ENCODE measurements around the gene ARHGEF17. TPM values are rescaled to one million over a fixed set of nuclear protein-coding genes. Genes with fewer than 3 reads are reported as not detected.

ARHGEF17 gene
- total and polyA plus RNA-seq, 4 donors = 2.6 to 12.6 (median 5.7) TPM

DNA sequence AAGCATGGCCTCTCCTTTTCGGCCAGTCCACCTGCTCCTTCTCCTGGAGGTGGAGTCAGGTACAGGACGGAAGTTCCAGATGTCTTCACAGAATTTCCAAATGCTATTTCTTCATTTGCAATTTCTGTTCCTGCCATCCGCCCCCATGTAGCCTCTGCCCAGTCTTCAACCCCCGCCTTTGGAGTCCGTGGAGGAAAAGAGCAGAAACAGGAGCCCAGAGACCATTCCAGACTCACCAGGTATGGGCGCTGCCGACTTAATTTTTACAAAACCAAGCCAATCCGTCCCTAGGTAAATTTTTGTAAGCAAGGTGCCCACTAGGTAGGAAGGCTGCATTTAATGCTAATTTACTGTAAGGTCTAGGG is 97.1 kb downstream of the ARHGEF17 start:
- no peaks in the 10 kb centered on the region for H3K9me3 ChIP-seq (ENCODE audit: control insufficient read depth in 4 of 4, low read length in 3 of 4)
- no peak overlapping the region for H3K9ac ChIP-seq (ENCODE audit: low read depth in 1 of 2, low read length in 2 of 2)
- H3K27ac ChIP-seq (ENCODE audit: low read depth in 1 of 2, low read length in 2 of 2) = no peak overlapping the region
- no peaks in the 10 kb centered on the region for H3K27me3 ChIP-seq (ENCODE audit: control insufficient read depth in 4 of 4, insufficient read depth in 4 of 4, low read length in 3 of 4)
- WGBS = 95% methylated on average over 8 of the region's 8 CpGs
- H3K36me3 ChIP-seq (ENCODE audit: control insufficient read depth in 4 of 4, insufficient read depth in 3 of 4, low read depth in 1 of 4, low read length in 3 of 4) = peaks cover 0 to 28% (median 11%) of the 10 kb centered on the region in 4 donors
- H3K4me3 ChIP-seq (ENCODE audit: low read depth in 1 of 3, low read length in 3 of 3) = no peak overlapping the region
- DNase-seq (ENCODE audit: low spot score) = no peak
- no peaks in the 10 kb centered on the region for H3K4me1 ChIP-seq (ENCODE audit: control insufficient read depth in 4 of 4, insufficient read depth in 4 of 4, low read length in 3 of 4)
- TF ChIP-seq FOXA1 (IDR thresholded peaks at IDR 0.05) = no peak
- TF ChIP-seq, protein P1, sequence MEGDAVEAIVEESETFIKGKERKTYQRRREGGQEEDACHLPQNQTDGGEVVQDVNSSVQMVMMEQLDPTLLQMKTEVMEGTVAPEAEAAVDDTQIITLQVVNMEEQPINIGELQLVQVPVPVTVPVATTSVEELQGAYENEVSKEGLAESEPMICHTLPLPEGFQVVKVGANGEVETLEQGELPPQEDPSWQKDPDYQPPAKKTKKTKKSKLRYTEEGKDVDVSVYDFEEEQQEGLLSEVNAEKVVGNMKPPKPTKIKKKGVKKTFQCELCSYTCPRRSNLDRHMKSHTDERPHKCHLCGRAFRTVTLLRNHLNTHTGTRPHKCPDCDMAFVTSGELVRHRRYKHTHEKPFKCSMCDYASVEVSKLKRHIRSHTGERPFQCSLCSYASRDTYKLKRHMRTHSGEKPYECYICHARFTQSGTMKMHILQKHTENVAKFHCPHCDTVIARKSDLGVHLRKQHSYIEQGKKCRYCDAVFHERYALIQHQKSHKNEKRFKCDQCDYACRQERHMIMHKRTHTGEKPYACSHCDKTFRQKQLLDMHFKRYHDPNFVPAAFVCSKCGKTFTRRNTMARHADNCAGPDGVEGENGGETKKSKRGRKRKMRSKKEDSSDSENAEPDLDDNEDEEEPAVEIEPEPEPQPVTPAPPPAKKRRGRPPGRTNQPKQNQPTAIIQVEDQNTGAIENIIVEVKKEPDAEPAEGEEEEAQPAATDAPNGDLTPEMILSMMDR (IDR thresholded peaks at IDR 0.05; ENCODE audit: low read depth, low read length, missing input control) = no peak
- no peak for TF ChIP-seq HNF4G (IDR thresholded peaks at IDR 0.05)
- TF ChIP-seq RAD21 (IDR thresholded peaks at IDR 0.05) = no peak
- TF ChIP-seq, protein P2, sequence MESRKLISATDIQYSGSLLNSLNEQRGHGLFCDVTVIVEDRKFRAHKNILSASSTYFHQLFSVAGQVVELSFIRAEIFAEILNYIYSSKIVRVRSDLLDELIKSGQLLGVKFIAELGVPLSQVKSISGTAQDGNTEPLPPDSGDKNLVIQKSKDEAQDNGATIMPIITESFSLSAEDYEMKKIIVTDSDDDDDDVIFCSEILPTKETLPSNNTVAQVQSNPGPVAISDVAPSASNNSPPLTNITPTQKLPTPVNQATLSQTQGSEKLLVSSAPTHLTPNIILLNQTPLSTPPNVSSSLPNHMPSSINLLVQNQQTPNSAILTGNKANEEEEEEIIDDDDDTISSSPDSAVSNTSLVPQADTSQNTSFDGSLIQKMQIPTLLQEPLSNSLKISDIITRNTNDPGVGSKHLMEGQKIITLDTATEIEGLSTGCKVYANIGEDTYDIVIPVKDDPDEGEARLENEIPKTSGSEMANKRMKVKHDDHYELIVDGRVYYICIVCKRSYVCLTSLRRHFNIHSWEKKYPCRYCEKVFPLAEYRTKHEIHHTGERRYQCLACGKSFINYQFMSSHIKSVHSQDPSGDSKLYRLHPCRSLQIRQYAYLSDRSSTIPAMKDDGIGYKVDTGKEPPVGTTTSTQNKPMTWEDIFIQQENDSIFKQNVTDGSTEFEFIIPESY (IDR thresholded peaks at IDR 0.05) = no peak
- TF ChIP-seq HNF4A (conservative IDR thresholded peaks at IDR 0.05) = no peak
- no peak for TF ChIP-seq RXRA (IDR thresholded peaks at IDR 0.05)
- TF ChIP-seq, protein P3, sequence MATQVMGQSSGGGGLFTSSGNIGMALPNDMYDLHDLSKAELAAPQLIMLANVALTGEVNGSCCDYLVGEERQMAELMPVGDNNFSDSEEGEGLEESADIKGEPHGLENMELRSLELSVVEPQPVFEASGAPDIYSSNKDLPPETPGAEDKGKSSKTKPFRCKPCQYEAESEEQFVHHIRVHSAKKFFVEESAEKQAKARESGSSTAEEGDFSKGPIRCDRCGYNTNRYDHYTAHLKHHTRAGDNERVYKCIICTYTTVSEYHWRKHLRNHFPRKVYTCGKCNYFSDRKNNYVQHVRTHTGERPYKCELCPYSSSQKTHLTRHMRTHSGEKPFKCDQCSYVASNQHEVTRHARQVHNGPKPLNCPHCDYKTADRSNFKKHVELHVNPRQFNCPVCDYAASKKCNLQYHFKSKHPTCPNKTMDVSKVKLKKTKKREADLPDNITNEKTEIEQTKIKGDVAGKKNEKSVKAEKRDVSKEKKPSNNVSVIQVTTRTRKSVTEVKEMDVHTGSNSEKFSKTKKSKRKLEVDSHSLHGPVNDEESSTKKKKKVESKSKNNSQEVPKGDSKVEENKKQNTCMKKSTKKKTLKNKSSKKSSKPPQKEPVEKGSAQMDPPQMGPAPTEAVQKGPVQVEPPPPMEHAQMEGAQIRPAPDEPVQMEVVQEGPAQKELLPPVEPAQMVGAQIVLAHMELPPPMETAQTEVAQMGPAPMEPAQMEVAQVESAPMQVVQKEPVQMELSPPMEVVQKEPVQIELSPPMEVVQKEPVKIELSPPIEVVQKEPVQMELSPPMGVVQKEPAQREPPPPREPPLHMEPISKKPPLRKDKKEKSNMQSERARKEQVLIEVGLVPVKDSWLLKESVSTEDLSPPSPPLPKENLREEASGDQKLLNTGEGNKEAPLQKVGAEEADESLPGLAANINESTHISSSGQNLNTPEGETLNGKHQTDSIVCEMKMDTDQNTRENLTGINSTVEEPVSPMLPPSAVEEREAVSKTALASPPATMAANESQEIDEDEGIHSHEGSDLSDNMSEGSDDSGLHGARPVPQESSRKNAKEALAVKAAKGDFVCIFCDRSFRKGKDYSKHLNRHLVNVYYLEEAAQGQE (IDR thresholded peaks at IDR 0.05) = no peak

DNA sequence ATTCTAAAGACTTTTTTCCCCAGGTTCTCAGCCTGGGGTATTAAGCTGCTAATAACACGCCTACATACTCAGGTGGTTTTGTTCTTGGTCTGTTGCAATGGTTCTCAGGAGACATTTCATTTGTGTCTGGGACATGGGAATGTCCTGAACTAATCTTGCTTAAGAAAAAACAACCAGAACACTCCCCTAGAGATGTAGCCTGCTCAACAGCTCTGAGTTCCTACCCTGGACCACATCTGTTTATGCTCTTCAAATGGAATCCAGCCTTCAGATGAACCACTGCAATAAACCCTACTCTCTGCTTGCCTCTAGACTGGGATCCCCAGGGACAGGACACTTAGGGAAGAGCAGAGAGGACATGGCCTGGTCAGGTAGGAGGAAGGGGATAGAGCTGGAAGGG is 98.1 kb downstream of the ARHGEF17 start:
- H3K27ac ChIP-seq (ENCODE audit: low read depth in 1 of 2, low read length in 2 of 2) = no peak overlapping the region
- no peaks in the 10 kb centered on the region for H3K9me3 ChIP-seq (ENCODE audit: control insufficient read depth in 4 of 4, low read length in 3 of 4)
- DNase-seq (ENCODE audit: low spot score) = no peak
- no peak overlapping the region for H3K4me3 ChIP-seq (ENCODE audit: low read depth in 1 of 3, low read length in 3 of 3)
- no peaks in the 10 kb centered on the region for H3K27me3 ChIP-seq (ENCODE audit: control insufficient read depth in 4 of 4, insufficient read depth in 4 of 4, low read length in 3 of 4)
- no peaks in the 10 kb centered on the region for H3K4me1 ChIP-seq (ENCODE audit: control insufficient read depth in 4 of 4, insufficient read depth in 4 of 4, low read length in 3 of 4)
- H3K36me3 ChIP-seq (ENCODE audit: control insufficient read depth in 4 of 4, insufficient read depth in 3 of 4, low read depth in 1 of 4, low read length in 3 of 4) = peaks cover 0 to 28% (median 13%) of the 10 kb centered on the region in 4 donors
- H3K9ac ChIP-seq (ENCODE audit: low read depth in 1 of 2, low read length in 2 of 2) = no peak overlapping the region
- 98% methylated on average over 1 of the region's 1 CpG for WGBS
- no peak for TF ChIP-seq HNF4G (IDR thresholded peaks at IDR 0.05)
- TF ChIP-seq JUND (IDR thresholded peaks at IDR 0.05) = no peak
- TF ChIP-seq, protein P4, sequence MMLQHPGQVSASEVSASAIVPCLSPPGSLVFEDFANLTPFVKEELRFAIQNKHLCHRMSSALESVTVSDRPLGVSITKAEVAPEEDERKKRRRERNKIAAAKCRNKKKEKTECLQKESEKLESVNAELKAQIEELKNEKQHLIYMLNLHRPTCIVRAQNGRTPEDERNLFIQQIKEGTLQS (IDR thresholded peaks at IDR 0.05) = no peak
- TF ChIP-seq, protein P5, sequence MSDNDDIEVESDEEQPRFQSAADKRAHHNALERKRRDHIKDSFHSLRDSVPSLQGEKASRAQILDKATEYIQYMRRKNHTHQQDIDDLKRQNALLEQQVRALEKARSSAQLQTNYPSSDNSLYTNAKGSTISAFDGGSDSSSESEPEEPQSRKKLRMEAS (IDR thresholded peaks at IDR 0.05) = no peak
- TF ChIP-seq, protein P3 (IDR thresholded peaks at IDR 0.05) = no peak
- no peak for TF ChIP-seq RAD21 (IDR thresholded peaks at IDR 0.05)
- no peak for TF ChIP-seq YY1 (IDR thresholded peaks at IDR 0.05)
- no peak for TF ChIP-seq RXRA (IDR thresholded peaks at IDR 0.05)
- no peak for TF ChIP-seq HNF4A (conservative IDR thresholded peaks at IDR 0.05)
- TF ChIP-seq FOXA2 (IDR thresholded peaks at IDR 0.05) = no peak
- TF ChIP-seq, protein P1 (IDR thresholded peaks at IDR 0.05; ENCODE audit: low read depth, low read length, missing input control) = no peak
- no peak for TF ChIP-seq GABPA (IDR thresholded peaks at IDR 0.05 in 1 of 2, conservative IDR thresholded peaks at IDR 0.05 in 1 of 2)
- no peak for TF ChIP-seq TAF1 (conservative IDR thresholded peaks at IDR 0.05)
- TF ChIP-seq SP1 (IDR thresholded peaks at IDR 0.05) = no peak
- no peak for TF ChIP-seq EGR1 (IDR thresholded peaks at IDR 0.05; ENCODE audit: low read depth in 2 of 2)
- no peak for TF ChIP-seq FOXA1 (IDR thresholded peaks at IDR 0.05)

All from liver (tissue), 9 donors.